Measurements from ENCODE around the gene C22orf23.

C22orf23 gene

DNA sequence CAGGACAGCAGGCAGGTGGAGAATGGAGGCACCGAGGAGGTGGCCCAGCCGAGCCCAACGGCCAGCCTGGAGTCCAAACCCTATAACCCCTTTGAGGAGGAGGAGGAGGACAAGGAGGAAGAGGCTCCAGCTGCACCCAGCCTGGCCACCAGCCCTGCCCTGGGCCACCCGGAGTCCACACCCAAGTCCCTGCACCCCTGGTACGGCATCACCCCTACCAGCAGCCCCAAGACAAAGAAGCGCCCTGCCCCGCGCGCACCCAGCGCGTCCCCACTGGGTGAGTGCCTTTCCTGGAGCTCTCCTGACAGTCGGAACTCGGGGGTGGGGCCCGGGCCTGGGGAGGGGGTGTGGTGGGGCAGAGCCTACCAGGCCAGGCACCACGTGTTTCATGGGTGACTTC lies 27.6 kb downstream of the C22orf23 start:
- DNase-seq (ENCODE audit: low read depth in 3 of 3), result no peak

- no peak for DNase-seq (ENCODE audit: low read depth in 3 of 3)
Observed at GRCh38 chr22:37925330-37925729, 28.1 kb downstream of the C22orf23 start.

DNA sequence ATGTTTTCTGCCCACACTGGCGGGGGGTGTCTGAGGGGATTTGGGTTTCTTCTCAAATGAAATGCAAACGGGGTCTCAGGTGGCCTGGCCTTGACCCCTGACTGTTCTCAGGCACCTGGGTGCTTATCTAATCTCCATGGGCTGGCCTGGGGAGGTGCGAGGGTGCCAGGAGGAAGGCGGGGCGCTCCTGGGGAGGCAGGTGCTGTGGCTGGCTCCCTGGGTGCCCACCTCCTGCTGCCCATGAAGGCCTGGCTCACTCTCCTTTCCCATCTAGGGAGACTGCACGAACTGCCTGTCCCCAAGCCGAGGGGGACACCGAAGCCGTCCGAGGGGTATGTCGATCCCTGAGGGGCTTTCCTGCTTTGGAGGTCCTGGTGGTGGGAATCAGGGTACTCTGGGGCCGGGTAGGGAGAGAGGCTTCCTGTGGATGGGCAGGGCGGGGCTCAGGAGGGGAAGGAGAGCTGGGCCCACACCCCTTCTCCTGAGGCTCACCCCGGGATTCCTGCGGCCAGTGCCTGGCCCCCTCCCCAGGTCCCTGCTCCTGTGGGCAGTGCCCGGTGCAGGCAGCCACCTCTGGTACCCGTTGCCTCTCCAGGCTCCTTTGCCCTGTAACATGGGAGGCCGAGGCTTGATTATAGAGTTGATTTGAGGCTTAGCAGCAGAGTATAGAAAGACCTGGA lies 28.9 kb downstream of the C22orf23 start:
- no peak for DNase-seq (ENCODE audit: low read depth in 3 of 3)

DNA sequence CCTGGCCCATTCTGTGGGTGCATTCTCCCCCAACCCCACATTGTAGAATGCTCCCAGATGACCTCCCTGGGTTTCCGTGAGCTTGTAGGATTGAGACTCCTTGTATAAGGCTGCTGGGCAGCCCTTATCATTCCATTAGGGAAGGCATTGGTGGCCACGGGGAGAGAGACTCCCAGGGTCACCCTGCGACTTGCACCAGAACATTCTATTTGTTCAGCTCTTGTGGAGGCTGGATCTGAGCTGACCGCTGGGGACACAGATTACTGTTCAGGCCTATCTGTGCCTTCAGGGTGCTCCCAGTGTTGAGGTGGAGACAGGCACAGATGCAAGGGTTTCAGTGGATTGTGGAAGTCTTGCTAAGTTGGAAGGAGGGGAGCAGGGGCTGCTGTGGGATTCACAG lies 29.5 kb downstream of the C22orf23 start:
- no peak for DNase-seq (ENCODE audit: low read depth in 3 of 3)

GRCh38 chr22:37922191-37922590 lies 31.2 kb downstream of the C22orf23 start:
- DNase-seq (ENCODE audit: low read depth in 3 of 3), result no peak

DNA sequence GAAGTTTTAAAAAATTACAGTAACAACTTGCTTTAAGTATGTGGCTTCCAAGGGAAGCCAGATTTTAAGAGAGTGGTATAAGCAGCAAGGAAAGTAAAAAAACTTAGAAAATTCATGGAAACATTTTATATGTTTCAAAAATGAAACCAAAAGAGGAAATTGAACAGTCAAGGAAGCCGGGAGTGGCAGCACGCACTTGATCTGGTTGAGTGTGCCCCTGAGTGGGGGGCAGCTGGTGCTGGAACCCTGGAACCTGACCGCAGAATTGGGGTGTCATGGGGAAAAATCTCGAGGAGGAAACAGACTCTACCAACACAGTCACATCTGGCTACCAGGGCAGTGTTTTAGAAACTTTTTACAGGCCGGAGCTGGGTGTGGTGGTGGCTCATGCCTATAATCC lies 33.3 kb downstream of the C22orf23 start:
- DNase-seq (ENCODE audit: low read depth in 3 of 3), result no peak

DNA sequence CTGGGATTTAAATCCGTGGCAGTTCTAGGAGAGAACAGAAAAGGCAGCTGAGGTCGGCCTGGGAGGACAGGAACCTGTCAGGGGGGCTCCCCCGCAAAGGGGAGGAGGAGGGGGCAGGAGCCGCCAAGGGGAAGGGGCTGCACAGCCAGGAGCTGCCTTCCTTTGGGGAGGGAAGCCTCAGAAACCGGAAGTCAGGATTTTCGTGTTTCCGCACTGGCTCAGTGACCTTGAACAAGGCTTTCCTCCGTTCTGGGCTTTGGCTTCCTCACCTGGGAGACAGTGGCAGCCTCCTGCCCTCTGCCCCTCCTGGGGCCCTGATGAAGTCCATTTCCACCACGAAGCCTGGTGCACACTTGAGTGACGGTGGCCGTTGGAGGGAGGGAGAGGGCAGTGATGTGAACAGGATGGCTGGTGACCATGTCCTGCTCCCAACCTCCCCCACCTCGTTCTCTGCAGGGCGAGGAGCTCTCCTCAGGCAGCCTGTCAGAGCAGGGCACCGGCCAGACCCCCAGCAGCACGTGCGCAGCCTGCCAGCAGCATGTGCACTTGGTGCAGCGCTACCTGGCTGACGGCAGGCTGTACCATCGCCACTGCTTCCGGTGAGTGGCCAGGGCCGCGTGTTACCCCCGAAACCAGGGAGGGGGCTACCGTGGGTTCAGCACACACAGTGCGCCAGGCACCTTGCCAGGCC lies 34.7 kb downstream of the C22orf23 start:
- no peak for DNase-seq (ENCODE audit: low read depth in 3 of 3)

- DNase-seq (ENCODE audit: low read depth in 3 of 3), result no peak
Observed at GRCh38 chr22:37917874-37918548, 35.4 kb downstream of the C22orf23 start.

DNA sequence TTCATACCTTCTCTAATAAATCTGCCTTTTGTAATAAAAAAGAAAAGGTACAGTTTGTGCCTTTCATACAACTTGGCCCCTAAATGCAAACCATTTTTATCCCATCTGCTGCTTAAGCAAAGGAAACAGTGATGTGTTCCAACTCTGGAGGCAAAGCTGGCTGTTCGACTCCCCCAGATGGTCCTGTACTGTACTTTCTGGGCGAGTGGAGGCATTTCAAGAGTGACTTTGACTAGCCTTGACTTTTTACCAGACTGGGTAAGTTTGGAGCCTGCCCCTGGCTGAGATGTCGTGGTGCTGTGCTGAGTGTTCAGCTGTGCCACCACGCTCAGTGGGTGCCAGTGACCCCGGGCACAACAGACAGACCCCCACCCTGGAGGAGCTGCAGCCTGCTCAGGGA lies 37.1 kb downstream of the C22orf23 start:
- DNase-seq (ENCODE audit: low read depth in 3 of 3), result no peak

GRCh38 chr22:37913233-37913721 lies 40.1 kb downstream of the C22orf23 start:
- no peak for DNase-seq (ENCODE audit: low read depth in 3 of 3)

- DNase-seq (ENCODE audit: low read depth in 3 of 3), result no peak
Observed at GRCh38 chr22:37912171-37912570, 41.2 kb downstream of the C22orf23 start.

- DNase-seq (ENCODE audit: low read depth in 3 of 3), result no peak
Observed at GRCh38 chr22:37911697-37912096, 41.7 kb downstream of the C22orf23 start.

GRCh38 chr22:37910890-37911672 lies 42.3 kb downstream of the C22orf23 start:
- DNase-seq (ENCODE audit: low read depth in 3 of 3), result no peak

DNA sequence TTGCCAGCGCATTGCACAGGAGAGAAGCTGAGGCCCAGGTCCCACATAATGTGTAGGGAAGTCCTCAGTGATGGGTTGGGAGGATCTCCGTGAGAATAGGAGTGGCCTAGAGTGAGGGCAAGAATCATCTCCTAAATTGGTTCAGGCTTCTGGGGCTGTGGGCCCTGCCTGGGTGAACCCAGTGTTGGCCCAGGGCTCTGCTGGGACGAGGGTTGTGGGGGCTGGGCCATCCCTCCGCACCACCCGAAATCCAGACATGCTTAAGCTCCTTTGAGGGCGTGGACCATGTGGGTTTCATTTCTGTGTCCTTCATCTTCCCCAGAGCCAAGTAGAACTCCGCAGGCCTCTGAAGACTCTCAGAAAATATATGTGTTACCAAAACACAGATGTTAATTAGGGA lies 43.6 kb downstream of the C22orf23 start:
- DNase-seq (ENCODE audit: low read depth in 3 of 3), result no peak

DNA sequence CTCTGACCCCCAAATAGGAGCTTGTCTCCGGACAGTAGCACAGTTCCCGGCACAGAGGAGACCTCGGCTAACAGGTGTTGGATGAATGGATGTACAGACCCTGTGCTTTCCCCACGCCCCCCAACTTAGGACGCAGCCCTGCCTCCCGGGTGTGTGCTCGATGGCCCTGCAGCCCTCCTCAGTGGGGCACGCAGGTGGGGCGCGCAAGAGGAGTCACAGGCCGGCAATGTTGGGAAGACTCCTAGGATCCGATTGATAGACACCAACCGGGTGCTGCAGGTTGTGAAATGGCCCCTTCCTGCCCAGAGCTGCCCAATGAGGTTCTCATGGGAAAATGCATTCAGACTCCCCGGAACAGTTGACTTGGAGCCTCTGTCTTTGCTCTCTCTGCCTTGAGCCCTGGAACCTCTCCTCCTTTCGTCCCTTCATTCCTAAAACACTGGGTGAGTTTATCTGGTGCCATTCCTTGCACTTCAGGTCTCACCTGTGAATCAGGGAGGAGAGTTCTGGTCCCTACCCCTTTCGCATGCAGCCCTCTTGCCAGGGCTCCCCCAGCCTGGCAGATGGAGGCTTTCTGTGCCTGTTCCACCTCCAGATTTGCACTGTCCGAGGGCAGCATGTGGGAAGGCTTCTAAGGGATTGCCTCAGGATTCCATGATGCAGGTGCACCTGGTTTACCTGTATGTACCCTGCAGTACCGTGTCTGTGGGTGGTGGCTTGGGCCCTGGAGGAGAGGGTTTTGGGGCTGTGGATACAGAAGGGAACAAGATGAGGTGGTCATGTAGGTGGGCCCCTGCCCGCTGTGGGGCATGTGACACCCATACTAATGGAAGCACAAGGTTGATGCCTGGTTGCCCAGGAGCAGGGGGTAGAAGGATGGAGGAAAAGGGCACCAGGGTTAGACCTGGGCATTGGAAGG lies 46.1 kb downstream of the C22orf23 start:
- DNase-seq (ENCODE audit: low read depth in 3 of 3), result no peak

GRCh38 chr22:37906364-37907008 lies 46.9 kb downstream of the C22orf23 start:
- DNase-seq (ENCODE audit: low read depth in 3 of 3), result peak in 1 of 3 experiments; percentile 27

GRCh38 chr22:37905534-37906363 lies 47.7 kb downstream of the C22orf23 start, which contains the start of gene MICALL1:
Gene MICALL1 (plus strand): TSS chr22:37906297. CDS start chr22:37906423, 126 bp downstream.
- peak in 2 of 3 experiments; percentile 38 to 64 for DNase-seq (ENCODE audit: low read depth in 3 of 3)

GRCh38 chr22:37904572-37905533 lies 48.5 kb downstream of the C22orf23 start:
- peak in 1 of 3 experiments; percentile 6 for DNase-seq (ENCODE audit: low read depth in 3 of 3)

Measured in stimulated activated CD4-positive, alpha-beta T cell treated with anti-CD3 and anti-CD28 coated beads, TNF-alpha, amount 100 ng/mL, for 24 hours (primary cell).